Measurements from ENCODE around the gene SRSF2.
"Not testable (repeated sequence)": the region's sequence is repeated elsewhere in the genome, so short reads cannot be mapped to it uniquely, and the experiment has no call there.

SRSF2 gene

GRCh38 chr17:76721463-76721862 is 15.7 kb downstream of the SRSF2 start:
- DNase-seq = no peak

DNA sequence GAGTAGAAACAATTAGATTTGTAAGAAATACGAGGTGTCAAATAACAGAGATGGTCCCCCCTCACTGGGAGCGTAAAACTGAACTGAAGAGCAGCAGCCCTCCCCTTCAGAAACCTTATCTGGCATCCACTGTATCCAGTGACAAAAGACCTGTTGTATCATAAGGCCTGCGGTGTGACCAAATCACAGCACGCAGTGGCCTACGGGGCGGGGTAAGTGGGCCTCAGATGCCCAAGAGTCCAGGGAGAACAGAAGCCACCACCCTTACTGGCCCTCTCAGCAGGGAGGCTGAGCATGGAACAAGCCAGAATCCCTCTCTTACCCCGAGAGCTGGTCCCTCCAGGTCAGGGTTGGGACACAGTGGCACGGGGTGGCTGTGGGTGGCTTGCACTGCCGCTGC is 16.2 kb downstream of the SRSF2 start:
- no peak for DNase-seq

DNA sequence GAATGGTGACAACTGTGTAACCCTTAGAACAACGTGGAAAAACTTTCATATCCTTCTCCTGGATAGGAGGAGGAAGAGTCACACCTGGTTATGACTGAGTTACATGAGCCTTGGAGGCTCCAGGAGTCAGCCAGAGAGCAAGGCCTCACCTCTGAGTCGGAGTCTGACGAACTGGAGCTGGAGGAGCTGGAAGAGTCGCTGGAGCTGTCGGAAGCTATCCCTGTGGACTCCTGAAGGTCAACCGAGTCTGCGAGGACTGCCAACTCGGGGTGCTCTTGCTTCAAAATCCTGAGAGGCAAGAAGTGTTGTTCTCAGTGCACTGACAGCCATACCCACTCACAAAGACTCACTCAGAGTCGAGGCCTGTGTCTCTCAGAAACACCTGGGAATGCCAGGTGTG is 16.9 kb downstream of the SRSF2 start:
- DNase-seq = no peak

- no peak for DNase-seq
These were observed 18.6 kb downstream of the SRSF2 start for GRCh38 chr17:76718516-76718915.

DNA sequence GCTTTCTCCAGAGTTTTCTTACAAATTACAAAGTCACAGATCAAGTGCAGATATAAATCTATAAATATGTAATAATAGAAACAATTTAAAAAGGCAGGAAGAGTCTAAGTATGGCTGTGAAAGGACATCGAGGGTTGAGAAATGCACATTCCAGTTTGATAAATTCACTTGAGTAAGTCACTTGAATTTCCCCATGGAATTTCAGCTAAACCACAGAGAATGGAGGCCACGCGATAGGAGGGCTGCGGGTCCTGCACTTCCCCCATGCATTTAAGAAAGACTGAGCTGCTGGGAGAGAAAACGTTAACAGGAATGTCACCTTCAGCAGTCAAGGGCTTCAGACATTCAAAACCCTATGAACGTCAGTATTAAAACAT is 20.3 kb downstream of the SRSF2 start:
- DNase-seq = no peak

GRCh38 chr17:76716146-76716838 is 20.8 kb downstream of the SRSF2 start:
- DNase-seq = peak in 4 of 51 donors; percentile 13 to 43 (median 24)

DNA sequence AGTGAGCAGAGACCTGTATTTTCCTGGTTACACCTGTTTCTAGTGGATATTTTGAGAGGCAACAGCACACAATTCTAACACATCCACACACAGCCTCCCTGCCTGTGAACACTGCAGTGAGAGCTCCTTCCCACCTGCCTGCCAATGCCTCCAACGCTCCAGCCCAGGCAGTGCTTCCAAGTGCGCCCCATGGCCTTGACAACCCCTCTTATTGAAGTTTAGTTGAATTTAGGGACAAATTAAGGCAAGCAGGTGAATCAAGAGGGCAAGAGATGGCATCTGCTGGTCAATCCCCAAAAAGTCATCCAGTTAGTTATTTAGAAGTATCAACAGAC is 21.7 kb downstream of the SRSF2 start:
- DNase-seq = no peak

DNA sequence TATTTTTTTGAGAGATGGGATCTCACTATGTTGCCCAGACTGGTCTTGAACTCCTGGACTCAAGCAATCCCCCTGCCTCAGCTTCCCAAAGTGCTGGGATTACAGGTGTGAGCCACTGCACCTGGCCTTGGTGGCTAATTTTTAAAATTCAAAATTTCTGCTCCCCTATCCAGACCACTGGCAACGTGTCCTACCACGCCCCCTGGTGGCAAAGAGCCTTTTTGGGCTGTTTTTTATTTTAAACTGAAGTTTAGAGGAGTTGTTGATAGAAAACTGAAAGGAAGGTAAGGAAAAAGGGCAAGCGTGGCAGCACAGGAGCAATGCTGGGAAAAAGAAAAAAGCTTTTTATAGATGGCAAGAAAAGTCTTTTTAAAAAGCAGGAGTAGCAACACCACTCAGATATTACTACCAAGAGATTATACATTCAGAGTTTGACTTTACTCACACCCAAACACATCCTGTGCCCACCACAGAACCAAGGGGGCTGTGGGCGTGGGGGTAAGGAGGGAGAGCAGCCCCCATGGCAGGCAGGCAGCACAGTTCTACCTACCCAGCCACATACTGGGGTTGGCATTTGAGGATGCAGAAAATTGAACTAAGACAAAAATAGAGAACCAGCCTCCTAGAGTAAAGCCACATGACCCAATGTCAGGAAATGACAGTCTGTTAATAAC is 22.2 kb downstream of the SRSF2 start:
- DNase-seq = peak in 32 of 51 donors; percentile 4 to 81 (median 42)

DNA sequence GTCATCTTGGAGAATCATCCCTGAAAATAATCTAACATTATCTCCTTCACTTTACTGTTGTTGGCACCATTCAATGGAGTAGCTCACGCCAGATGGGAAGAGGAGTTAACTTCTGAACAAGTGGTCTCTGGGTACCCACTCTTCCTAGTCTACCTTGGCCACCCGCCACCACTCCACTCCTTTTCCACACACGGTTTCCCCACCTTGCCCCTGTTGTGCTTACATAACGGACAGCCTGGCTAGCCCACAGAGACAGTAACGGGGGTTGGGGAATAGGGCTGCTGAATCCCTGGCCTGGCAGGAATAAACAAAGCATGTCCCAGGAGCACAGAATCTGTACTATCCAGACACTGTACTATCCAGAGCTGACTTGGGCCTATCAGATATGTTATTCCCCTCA is 22.8 kb downstream of the SRSF2 start:
- no peak for DNase-seq

DNA sequence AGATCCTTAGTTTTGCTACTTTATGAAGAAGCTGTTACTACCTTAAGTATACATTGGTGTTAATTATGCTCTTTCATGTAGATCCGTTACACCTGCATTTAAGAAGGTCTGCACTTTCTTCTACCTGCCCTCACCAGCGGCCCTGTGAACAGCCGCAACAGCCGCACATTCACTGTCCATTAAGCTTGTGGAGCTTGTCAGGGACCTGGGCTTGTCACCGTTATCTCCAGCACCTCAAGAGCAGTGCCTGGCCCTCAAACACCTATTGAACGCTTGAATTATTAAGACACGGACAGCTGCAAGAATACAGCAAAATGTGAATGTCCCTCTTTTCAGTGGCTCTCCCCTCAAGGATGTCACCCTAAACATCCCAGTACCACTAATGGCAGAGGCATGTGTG is 23.4 kb downstream of the SRSF2 start:
- no peak for DNase-seq

- not testable (repeated sequence) for DNase-seq
These were observed 24.8 kb downstream of the SRSF2 start for GRCh38 chr17:76712321-76712720.

DNA sequence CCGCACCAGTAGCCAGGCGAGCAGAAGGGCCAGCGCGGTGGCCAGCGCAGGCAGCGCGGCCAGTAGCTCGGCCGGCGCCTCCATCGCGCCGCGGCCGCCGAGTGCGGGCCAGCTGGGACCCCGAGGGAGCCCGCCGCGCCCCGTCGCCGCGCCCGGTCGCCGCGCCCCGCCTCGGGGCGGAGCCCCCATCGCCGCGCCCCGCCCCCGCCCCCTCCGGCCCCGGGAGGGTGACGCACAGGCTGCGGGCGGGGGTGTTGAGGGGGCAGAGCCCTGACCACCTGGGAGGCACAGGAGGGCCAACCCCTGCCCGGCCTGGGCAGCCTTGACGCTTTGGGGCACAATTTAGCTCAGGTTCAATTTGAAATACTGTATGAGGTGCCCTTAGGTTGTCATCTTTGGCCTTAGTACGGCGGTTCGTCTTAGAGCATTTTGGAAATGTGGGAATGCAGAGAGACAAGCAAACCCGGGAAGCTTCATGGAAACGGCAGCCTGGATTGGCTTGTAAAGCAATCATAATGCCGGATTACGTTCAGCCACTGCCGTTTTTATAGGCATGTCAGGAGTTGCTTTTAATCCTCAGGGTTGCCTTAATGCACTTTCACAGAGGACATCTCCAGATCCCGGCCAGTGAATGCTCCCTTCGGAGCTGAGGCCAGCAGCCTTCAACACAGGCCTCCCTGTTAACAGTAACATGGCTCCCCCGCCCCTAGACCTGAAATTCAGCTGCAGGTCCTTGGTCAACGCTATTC is 26.1 kb downstream of the SRSF2 start, which contains the start of gene MXRA7:
Gene MXRA7 (minus strand): TSS at position 103 of the 749 bp plus-strand sequence. CDS start 19 bp downstream, at position 84.
- DNase-seq = peak in 37 of 51 donors; percentile 18 to 80 (median 55)

GRCh38 chr17:76709951-76710862 is 26.9 kb downstream of the SRSF2 start:
- peak in 5 of 51 donors; percentile 15 to 46 (median 34) for DNase-seq

GRCh38 chr17:76709077-76709950 is 27.8 kb downstream of the SRSF2 start:
- DNase-seq = peak in 18 of 51 donors; percentile 34 to 71 (median 49)

GRCh38 chr17:76707985-76708807 is 28.9 kb downstream of the SRSF2 start:
- DNase-seq = peak in 35 of 51 donors; percentile 20 to 80 (median 59)

DNA sequence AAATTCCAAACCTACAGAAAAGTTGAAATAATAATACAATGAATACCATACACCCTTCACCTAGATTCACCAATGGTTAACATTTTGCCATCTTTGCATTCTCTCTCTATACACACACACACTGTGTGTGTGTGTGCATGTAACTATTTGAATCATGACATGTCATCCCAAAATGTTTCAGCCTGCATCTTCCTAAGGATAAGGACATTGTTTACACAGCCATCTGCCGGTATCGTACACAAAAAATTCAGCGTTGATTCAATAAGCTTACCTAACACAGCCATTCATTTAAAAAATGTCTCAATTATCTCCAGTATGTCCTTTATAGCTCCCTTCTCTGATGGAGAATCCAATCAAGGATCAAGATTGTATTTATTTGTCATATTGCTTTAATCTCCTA is 30.3 kb downstream of the SRSF2 start:
- DNase-seq = no peak

GRCh38 chr17:76704805-76705204 is 32.3 kb downstream of the SRSF2 start:
- no peak for DNase-seq

- DNase-seq = no peak
These were observed 34.0 kb downstream of the SRSF2 start for GRCh38 chr17:76702941-76703637.

GRCh38 chr17:76702076-76702475 is 35.1 kb downstream of the SRSF2 start:
- DNase-seq = no peak

Measured in hypothalamus (tissue), 51 donors.